ENCODE results near the gene ERICH3.

DNA sequence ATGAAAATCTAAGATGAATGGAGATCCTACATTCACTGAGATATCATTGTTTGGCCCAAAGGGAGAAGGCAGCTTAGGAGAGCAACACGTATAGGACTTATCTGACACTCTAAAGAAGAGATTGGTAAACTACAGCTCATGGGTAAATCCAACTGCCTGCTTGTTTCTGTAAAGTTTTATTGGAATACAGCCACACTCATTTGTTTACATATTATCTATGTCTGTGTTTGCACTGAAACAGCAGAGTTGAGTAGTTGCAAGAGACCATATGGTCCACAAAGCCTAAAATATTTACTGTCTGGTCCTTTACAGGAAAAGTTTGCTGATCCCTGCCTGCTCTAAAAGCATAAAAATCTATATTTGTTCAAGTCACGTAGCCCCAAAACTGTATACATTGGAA, 146.9 kb downstream of the ERICH3 start:
- TF ChIP-seq, protein P1, sequence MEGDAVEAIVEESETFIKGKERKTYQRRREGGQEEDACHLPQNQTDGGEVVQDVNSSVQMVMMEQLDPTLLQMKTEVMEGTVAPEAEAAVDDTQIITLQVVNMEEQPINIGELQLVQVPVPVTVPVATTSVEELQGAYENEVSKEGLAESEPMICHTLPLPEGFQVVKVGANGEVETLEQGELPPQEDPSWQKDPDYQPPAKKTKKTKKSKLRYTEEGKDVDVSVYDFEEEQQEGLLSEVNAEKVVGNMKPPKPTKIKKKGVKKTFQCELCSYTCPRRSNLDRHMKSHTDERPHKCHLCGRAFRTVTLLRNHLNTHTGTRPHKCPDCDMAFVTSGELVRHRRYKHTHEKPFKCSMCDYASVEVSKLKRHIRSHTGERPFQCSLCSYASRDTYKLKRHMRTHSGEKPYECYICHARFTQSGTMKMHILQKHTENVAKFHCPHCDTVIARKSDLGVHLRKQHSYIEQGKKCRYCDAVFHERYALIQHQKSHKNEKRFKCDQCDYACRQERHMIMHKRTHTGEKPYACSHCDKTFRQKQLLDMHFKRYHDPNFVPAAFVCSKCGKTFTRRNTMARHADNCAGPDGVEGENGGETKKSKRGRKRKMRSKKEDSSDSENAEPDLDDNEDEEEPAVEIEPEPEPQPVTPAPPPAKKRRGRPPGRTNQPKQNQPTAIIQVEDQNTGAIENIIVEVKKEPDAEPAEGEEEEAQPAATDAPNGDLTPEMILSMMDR (IDR thresholded peaks at IDR 0.05): no peak
- TF ChIP-seq POLR2AphosphoS5 (IDR thresholded peaks at IDR 0.05): no peak
- no peak for TF ChIP-seq EP300 (IDR thresholded peaks at IDR 0.05)
- TF ChIP-seq POLR2A (IDR thresholded peaks at IDR 0.05): no peak
